Memory B cell (primary cell): ENCODE measurements around the gene OTOS.

Experiments
- ATAC-seq: fragments of 150-1000 bp; cut with Tn5 transposase; 2 replicates; pipeline ENCODE4 v1.10.0; 2021; ENCODE audit warnings: low read depth, mild to moderate bottlenecking, moderate library complexity
- DNase-seq, 2 donors: peaks; one replicate each; pipeline ENCODE4 v3.0.0; 2022; ENCODE audit warnings: low spot score in 2 of 2
- H3K27ac Mint-ChIP-seq: one replicate; pipeline ENCODE4 v1.8.0; 2022; ENCODE audit warnings: mild to moderate bottlenecking, moderate library complexity, mixed read lengths
- H3K27me3 Mint-ChIP-seq: one replicate; pipeline ENCODE4 v1.8.0; 2022; ENCODE audit warnings: mixed read lengths
- H3K36me3 Mint-ChIP-seq: one replicate; pipeline ENCODE4 v1.8.0; 2022; ENCODE audit warnings: mild to moderate bottlenecking, mixed read lengths
- H3K4me1 Mint-ChIP-seq: one replicate; pipeline ENCODE4 v1.8.0; 2022; ENCODE audit warnings: mixed read lengths
- H3K4me3 Mint-ChIP-seq: one replicate; pipeline ENCODE4 v1.8.0; 2022; ENCODE audit warnings: mild to moderate bottlenecking, moderate library complexity, mixed read lengths
- H3K9me3 Mint-ChIP-seq: one replicate; pipeline ENCODE4 v1.8.0; 2022; ENCODE audit warnings: mixed read lengths

The OTOS gene

DNA sequence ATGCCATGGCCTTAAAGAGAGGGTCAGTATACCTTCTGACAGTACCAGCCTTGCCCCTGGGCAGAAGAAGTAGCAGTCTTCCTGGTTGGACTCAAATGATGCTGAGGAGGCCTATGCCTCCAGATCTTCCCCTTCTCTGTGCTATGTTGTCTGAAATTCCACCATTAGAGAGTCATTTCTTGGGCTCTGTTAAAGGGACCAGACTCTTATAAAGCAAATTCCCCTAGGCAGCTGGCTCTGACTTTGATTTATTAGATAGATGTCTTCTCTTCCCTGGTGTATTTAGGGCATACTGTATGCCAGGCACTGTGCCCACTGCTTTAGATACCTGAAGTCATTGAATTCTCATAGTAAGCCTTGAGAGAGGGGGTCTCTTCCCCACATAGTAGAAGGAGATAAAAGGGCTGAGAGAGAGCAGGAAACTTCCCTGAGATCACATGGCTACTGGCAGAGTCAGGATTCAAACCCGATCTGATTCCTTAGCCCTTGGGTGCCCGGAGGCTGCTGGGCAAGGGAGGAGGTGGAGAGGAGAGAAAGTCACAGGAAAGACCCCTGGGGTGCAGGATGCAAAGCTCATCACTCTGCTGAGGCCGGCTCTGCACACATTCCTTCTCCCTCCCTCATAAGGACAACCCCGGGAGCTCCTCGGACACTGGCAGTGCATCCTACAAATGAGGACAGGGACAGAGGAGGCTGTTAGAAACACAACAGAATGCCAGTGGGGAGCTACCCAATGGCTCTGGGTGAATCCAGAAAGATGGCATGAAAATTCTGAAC is 27.4 kb downstream of the OTOS start:
- H3K27me3 Mint-ChIP-seq: peaks cover 14% of the 10 kb centered on the region
- DNase-seq (no peak), ATAC-seq (no peak)
- no peaks in the 10 kb centered on the region for H3K4me1 Mint-ChIP-seq
- H3K27ac Mint-ChIP-seq: no peak overlapping the region
- no peaks in the 10 kb centered on the region for H3K36me3 Mint-ChIP-seq
- H3K9me3 Mint-ChIP-seq: no peaks in the 10 kb centered on the region
- H3K4me3 Mint-ChIP-seq: no peak overlapping the region

DNA sequence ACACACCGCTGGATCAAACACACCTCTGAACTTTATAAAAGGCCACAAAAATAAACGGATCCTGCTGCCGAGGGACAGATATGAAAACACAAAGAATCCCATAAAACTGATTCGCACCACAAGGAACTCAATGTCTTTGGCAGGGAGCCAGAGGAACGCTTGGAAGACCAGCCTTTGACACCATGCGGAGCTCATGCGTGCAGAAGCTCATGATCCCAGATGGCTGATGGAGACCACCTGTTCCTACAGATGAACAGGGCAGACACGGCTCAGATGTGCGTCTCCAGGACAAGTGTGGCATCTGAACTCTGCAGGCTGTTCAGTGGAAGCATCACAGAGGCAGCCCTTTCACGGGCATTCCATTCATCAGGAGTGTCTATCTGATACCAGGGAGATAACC is 29.2 kb downstream of the OTOS start:
- H3K9me3 Mint-ChIP-seq: no peaks in the 10 kb centered on the region
- no peak overlapping the region for H3K27ac Mint-ChIP-seq
- no peaks in the 10 kb centered on the region for H3K4me1 Mint-ChIP-seq
- H3K27me3 Mint-ChIP-seq: peaks cover 18% of the 10 kb centered on the region
- H3K36me3 Mint-ChIP-seq: no peaks in the 10 kb centered on the region
- H3K4me3 Mint-ChIP-seq: no peak overlapping the region
- no peak for DNase-seq
- ATAC-seq: no peak

DNA sequence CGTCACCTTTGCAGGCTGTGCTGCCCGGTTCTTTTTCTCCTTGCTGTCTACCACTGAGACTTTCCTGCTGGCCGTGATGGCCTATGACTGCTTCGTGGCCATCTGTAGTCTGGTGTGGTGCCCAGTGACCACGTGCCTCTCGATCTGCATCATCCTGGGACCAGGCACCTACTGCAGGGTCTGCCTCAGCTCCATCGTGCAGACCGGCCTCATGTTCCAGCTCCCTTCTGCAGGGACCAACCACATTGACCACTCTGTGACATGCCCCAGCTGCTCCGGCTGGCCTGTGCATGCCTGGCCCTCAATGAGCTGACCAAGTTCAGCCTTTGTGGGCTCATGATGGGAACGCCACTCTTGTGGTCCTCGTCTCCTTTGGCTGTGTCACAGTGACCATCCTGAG is 31.1 kb downstream of the OTOS start:
- no peak overlapping the region for H3K27ac Mint-ChIP-seq
- no peaks in the 10 kb centered on the region for H3K9me3 Mint-ChIP-seq
- peaks cover 16% of the 10 kb centered on the region for H3K27me3 Mint-ChIP-seq
- ATAC-seq: no peak
- H3K4me1 Mint-ChIP-seq: no peaks in the 10 kb centered on the region
- no peak overlapping the region for H3K4me3 Mint-ChIP-seq
- DNase-seq: no peak
- H3K36me3 Mint-ChIP-seq: no peaks in the 10 kb centered on the region

DNA sequence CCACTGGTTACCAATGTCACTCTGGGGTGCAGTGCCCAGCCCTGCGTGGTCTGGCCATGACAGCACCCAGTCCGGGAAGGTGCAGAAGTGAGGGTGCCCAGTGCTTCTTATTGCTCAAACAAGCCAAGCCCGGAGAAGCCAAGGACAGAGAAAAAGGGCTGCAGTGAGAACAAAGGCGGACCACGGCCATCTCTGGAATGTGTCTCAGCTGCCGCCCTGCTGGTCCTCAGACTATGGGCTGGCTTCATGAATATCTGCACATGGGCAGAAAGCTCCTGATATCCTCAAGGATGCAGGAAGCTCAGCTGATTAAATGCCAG is 33.0 kb downstream of the OTOS start:
- Mint-ChIP-seq H3K4me3 (no peak overlapping the region), H3K4me1 (no peaks in the 10 kb centered on the region), H3K27me3 (peaks cover 11% of the 10 kb centered on the region), H3K27ac (no peak overlapping the region), H3K36me3 (no peaks in the 10 kb centered on the region), H3K9me3 (no peaks in the 10 kb centered on the region)
- ATAC-seq: no peak
- no peak for DNase-seq

DNA sequence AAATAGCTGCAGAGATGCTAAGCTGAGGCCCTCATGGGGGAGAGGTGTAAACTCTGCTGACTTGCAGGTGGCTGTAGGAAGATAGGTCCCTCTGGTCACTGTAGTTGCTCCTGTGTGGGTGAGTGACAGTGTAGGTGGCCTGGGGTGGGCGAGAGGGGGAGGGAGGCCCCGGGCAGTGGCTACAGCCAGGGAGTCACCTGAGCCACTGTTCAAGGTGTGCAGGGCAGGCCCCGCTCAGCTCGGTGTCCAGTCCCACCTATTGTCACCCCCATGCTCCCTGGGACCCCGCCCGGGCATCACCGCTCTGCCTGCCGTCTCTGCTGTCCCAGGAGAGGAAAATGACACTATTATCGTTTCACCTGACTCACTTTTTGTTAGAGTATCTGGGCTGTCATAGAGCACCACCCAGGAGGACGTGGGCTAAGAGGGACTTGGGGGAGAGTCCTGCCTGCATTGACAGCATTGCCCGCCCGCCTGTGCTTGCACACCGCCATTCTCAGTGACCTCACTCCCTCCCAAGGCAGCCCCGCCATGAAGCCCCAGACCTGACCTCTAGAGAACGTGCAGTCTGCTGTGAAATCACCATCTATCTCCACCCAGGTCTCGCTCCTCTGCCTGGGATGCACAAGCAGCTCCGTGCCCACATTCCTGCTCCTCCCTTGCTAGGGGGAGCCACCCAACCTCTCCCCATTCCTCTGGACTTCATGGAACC is 33.5 kb downstream of the OTOS start:
- ATAC-seq: no peak
- H3K4me3 Mint-ChIP-seq: no peak overlapping the region
- H3K9me3 Mint-ChIP-seq: no peaks in the 10 kb centered on the region
- DNase-seq: no peak
- H3K27me3 Mint-ChIP-seq: peaks cover 11% of the 10 kb centered on the region
- no peaks in the 10 kb centered on the region for H3K36me3 Mint-ChIP-seq
- no peaks in the 10 kb centered on the region for H3K4me1 Mint-ChIP-seq
- H3K27ac Mint-ChIP-seq: no peak overlapping the region

DNA sequence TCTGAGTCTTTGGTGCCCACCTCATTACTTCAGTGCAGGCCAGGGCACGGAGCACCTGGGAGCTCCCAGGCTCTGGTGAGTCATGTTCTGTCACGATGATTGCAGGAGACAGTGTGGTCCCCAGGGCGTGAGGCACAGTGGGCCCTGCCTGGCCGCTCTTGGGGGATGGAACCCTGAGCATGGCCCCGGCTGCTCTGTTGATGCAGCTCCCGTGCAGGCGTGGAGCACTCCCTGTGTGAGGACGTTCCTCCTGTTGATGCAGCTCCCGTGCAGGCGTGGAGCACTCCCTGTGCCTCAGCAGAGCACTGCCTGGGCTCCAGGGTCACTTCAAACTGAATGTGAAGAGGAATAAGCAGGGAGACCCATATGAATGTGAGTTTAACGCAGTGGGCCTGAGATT is 34.5 kb downstream of the OTOS start:
- no peak overlapping the region for H3K27ac Mint-ChIP-seq
- DNase-seq (no peak), ATAC-seq (no peak)
- H3K4me3 Mint-ChIP-seq: no peak overlapping the region
- H3K4me1 Mint-ChIP-seq: no peaks in the 10 kb centered on the region
- no peaks in the 10 kb centered on the region for H3K36me3 Mint-ChIP-seq
- peaks cover 2% of the 10 kb centered on the region for H3K9me3 Mint-ChIP-seq
- peaks cover 9% of the 10 kb centered on the region for H3K27me3 Mint-ChIP-seq

DNA sequence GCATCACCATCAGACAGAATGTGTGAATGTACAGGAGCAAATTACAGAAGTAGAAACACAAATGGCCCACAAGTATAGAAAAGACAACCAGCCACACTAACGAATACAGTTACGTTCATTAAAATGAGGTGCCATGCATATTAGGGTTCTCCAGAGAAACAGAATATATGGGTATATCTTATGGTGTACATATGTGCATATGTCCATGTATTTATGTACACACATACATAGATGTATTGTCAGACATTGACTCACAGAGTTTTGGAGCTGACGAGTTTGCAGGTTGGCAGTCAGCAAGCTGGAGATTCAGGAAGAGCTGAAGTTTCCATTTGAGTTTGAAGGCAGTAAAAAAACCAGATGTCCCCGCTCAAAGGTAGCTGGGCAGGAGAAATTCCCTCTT is 37.3 kb downstream of the OTOS start:
- peaks cover 7% of the 10 kb centered on the region for H3K27me3 Mint-ChIP-seq
- H3K27ac Mint-ChIP-seq: no peak overlapping the region
- ATAC-seq (no peak), DNase-seq (no peak)
- H3K4me1 Mint-ChIP-seq: no peaks in the 10 kb centered on the region
- peaks cover 11% of the 10 kb centered on the region for H3K9me3 Mint-ChIP-seq
- no peak overlapping the region for H3K4me3 Mint-ChIP-seq
- peaks cover 3% of the 10 kb centered on the region for H3K36me3 Mint-ChIP-seq

DNA sequence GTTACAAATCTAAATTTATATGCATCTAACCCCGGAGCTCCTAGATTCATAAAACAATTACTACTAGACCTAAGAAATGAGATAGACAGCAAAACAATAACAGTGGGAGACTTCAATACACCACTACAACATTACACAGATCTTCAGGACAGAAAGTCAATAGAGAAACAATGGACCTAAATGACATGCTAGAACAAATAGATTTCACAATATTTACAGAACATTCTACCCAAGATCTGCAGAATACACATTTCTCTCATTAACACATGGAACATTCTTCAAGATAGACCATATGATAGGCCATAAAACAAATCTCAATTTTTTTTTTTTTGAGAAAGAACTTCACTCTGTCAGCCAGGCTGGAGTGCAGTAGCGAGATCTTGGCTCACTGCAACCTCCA is 42.1 kb downstream of the OTOS start:
- H3K4me3 Mint-ChIP-seq: no peak overlapping the region
- ATAC-seq: no peak
- peaks cover 21% of the 10 kb centered on the region for H3K9me3 Mint-ChIP-seq
- no peak overlapping the region for H3K27ac Mint-ChIP-seq
- H3K4me1 Mint-ChIP-seq: no peaks in the 10 kb centered on the region
- DNase-seq: no peak
- H3K36me3 Mint-ChIP-seq: peaks cover 3% of the 10 kb centered on the region
- peaks cover 24% of the 10 kb centered on the region for H3K27me3 Mint-ChIP-seq

DNA sequence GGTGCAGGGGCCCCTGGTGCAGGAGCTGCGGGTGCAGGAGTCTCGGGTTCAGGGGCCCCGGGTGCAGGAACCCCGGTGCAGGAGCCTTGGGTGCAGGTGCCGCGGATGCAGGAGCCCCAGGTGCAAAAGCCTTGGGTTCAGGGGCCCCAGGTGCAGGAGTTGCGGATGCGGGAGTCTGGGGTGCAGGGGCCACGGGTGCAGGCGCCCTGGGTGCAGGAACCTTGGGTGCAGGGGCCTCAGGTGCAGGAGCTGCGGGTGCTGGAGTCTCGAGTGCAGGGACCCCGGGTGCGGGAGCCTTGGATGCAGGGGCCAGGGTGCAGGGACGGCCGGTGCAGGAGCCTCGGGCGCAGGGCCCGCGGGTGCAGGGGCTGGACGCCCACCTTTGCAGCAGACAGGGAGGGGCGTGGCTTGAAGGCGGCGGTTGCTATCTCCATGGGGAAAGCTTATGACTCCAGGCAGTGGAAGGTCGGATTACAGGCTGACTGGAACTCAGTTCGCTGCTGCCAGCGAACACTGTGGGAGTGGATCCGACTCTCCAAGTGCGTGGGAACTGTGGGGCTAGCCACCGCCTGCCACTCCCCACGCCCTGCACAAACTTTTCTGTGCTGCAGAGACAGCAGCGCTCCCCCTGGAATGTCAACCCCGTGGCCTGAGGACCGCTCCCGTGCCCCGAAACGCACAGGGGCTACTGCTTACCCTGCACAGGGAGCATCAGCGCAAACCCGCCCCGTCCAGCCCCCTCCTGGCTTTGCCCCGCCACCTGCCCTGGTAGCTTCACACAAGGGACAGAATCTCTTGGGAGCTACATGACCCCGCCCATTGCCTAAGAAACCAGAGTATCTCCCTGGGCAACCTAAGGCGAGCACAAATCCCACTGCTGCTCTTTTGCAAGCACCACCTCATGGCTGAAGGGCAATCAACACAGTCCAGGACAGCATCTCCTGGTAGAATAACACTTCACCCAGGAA is 44.6 kb downstream of the OTOS start:
- H3K9me3 Mint-ChIP-seq: peaks cover 27% of the 10 kb centered on the region
- H3K36me3 Mint-ChIP-seq: peaks cover 3% of the 10 kb centered on the region
- peaks cover 28% of the 10 kb centered on the region for H3K27me3 Mint-ChIP-seq
- H3K27ac Mint-ChIP-seq: no peak overlapping the region
- no peak overlapping the region for H3K4me3 Mint-ChIP-seq
- DNase-seq: no peak
- H3K4me1 Mint-ChIP-seq: no peaks in the 10 kb centered on the region
- ATAC-seq: no peak

DNA sequence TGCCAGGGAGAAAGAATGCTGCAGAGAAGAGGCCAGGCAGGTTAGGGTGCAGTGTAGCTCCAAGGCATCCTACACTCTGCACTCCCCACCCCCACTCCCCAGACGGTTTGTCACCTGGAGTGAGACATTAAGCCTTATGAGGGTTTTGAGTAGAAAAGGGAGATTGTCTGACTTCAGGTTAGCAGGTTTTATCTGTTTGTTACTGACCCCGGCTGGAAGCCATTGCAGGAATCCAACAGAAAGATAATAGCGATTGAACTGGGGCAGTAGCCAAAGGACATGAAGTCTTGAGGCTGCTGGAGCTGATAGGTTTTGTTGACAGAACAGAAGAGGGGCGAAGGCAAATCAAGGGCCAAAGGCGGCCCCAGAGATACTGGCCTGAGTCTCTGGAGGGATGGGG is 51.2 kb downstream of the OTOS start:
- no peak overlapping the region for H3K4me3 Mint-ChIP-seq
- peaks cover 27% of the 10 kb centered on the region for H3K9me3 Mint-ChIP-seq
- H3K27me3 Mint-ChIP-seq: peaks cover 18% of the 10 kb centered on the region
- DNase-seq (no peak), ATAC-seq (no peak)
- no peaks in the 10 kb centered on the region for H3K4me1 Mint-ChIP-seq
- H3K36me3 Mint-ChIP-seq: peaks cover 1% of the 10 kb centered on the region
- no peak overlapping the region for H3K27ac Mint-ChIP-seq
